Sigmoid colon (tissue), 4 donors: ENCODE data around the gene OR14I1.

ENCODE experiments used
- CTCF ChIP-seq, 4 experiments: fragments of 450-650 bp in 3 of 4; fragments of 200-600 bp in 1 of 4; IDR thresholded peaks; one replicate each; pipeline ENCODE4 v1.5.1; 2016 to 2019; ENCODE audit warnings: antibody characterized with exemption in 4 of 4, mild to moderate bottlenecking in 3 of 4, moderate library complexity in 2 of 4
- EP300 ChIP-seq, 4 donors: sonication (generic); formaldehyde crosslinking; IDR thresholded peaks; one replicate each; pipeline ENCODE4 v1.6.1; 2017; ENCODE audit warnings: antibody characterized with exemption in 4 of 4
- POLR2A ChIP-seq, 2 donors: fragments of 450-650 bp; IDR thresholded peaks; one replicate each; pipeline ENCODE4 v1.6.1; 2016; ENCODE audit warnings: antibody characterized with exemption in 2 of 2, mild to moderate bottlenecking in 2 of 2, moderate library complexity in 2 of 2
- POLR2AphosphoS5 ChIP-seq, 4 donors: sonication (generic); formaldehyde crosslinking; IDR thresholded peaks; one replicate each; pipeline ENCODE4 v1.6.1; 2017; ENCODE audit warnings: antibody characterized with exemption in 4 of 4

- no peak for TF ChIP-seq POLR2AphosphoS5 (IDR thresholded peaks at IDR 0.05)
- no peak for TF ChIP-seq POLR2A (IDR thresholded peaks at IDR 0.05)
- no peak for TF ChIP-seq CTCF (IDR thresholded peaks at IDR 0.05)
- no peak for TF ChIP-seq EP300 (IDR thresholded peaks at IDR 0.05)
These were observed 10.9 kb downstream of the OR14I1 start for GRCh38 chr1:248691567-248692155.
